Body of pancreas (tissue), 4 donors: ENCODE measurements around the gene S100A12. TPM values are rescaled to one million over a fixed set of nuclear protein-coding genes. Genes with fewer than 3 reads are reported as not detected.

Experiments used
- ATAC-seq: fragments of 150-250 bp; one replicate; pipeline ENCODE4 v1.9.1; 2016
- DNase-seq, 4 donors: peaks; one replicate each; pipeline ENCODE4 v3.0.0-alpha.2; 2019
- H3K27ac ChIP-seq, 4 donors: fragments of 200-600 bp; sonication (generic); 1 replicate in 3 of 4; 2 replicates in 1 of 4; pipeline versions ENCODE4 v1.5.1 to v1.6.1; 2016 to 2019; ENCODE audit warnings: mild to moderate bottlenecking in 1 of 4, mixed read lengths in 1 of 4, moderate library complexity in 1 of 4
- H3K27me3 ChIP-seq, 2 donors: fragments of 200-600 bp; sonication (generic); one replicate each; pipeline ENCODE4 v1.6.0; 2016; ENCODE audit warnings: mild to moderate bottlenecking in 1 of 2
- H3K36me3 ChIP-seq, 2 donors: fragments of 200-600 bp; sonication (generic); replicated peaks in 1 of 2; 2 replicates each; pipeline ENCODE4 v1.5.1; 2016; ENCODE audit warnings: low read depth in 2 of 2; ENCODE audit not compliant: insufficient read depth in 1 of 2
- H3K4me1 ChIP-seq: fragments of 200-600 bp; sonication (generic); one replicate; pipeline ENCODE4 v1.6.0; 2016
- H3K4me3 ChIP-seq, 2 donors: fragments of 200-600 bp; sonication (generic); 1 replicate in 1 of 2; 2 replicates in 1 of 2; pipeline ENCODE4 v1.5.1; 2016 to 2019
- H3K9me3 ChIP-seq, 3 donors: fragments of 200-600 bp; sonication (generic); 1 replicate in 2 of 3; 2 replicates in 1 of 3; pipeline ENCODE4 v1.5.1; 2016
- CTCF ChIP-seq, 7 experiments: fragments of 450-650 bp in 4 of 7; fragments of 200-600 bp in 3 of 7; sonication (generic) in 3 of 7; IDR thresholded peaks; one replicate each; pipeline ENCODE4 v1.5.1; 2016 to 2019; ENCODE audit warnings: antibody characterized with exemption in 7 of 7
- POLR2A ChIP-seq, 3 donors: fragments of 450-650 bp; IDR thresholded peaks; one replicate each; pipeline ENCODE4 v1.6.1; 2016; ENCODE audit warnings: antibody characterized with exemption in 3 of 3, mild to moderate bottlenecking in 2 of 3
- WGBS, 2 donors: methylation state at CpG; one replicate each; pipeline ENCODE4 v1.1.5; 2017; 5-methylcytosine and 5-hydroxymethylcytosine counted together
- intact Hi-C: fragments of 100-400 bp; cut with DNase I; formaldehyde crosslinking; loops from one replicate; pipeline ENCODE4 v1.15.1; 2023
- total RNA-seq, 2 donors: library from RNA; depleted of rRNA; stranded (reverse); fragments of >200 nt; gene quantifications; one replicate each; pipeline ENCODE4 v1.1.0, GENCODE V29; 2016

The S100A12 gene
- total RNA-seq, 2 donors from 2014 or later: not detected

- no peak for TF ChIP-seq POLR2A (IDR thresholded peaks at IDR 0.05)
- no peak for TF ChIP-seq CTCF (IDR thresholded peaks at IDR 0.05)
- intact Hi-C loops: no loop called here
- DNase-seq: no peak
- H3K4me1 ChIP-seq: no peaks in the 10 kb centered on the region
- WGBS, 2 donors: 77 to 78% methylated on average over 10 of the region's 10 CpGs
- peaks cover 0 to 3% (median 0%) of the 10 kb centered on the region in 3 donors for H3K9me3 ChIP-seq
- ATAC-seq: no peak
- no peak overlapping the region for H3K27ac ChIP-seq
- no peaks in the 10 kb centered on the region for H3K27me3 ChIP-seq
- H3K36me3 ChIP-seq: no peaks in the 10 kb centered on the region
- no peak overlapping the region for H3K4me3 ChIP-seq
Measured at GRCh38 chr1:153379591-153379990, 4.2 kb upstream of the S100A12 start.

GRCh38 chr1:153374071-153374470, 1.4 kb downstream of the S100A12 start:
- no peaks in the 10 kb centered on the region for H3K27me3 ChIP-seq
- H3K27ac ChIP-seq: no peak overlapping the region
- no peak overlapping the region for H3K4me3 ChIP-seq
- no peaks in the 10 kb centered on the region for H3K36me3 ChIP-seq
- no peak for ATAC-seq
- no peak for TF ChIP-seq POLR2A (IDR thresholded peaks at IDR 0.05)
- no peak for TF ChIP-seq CTCF (IDR thresholded peaks at IDR 0.05)
- no peaks in the 10 kb centered on the region for H3K4me1 ChIP-seq
- intact Hi-C loops: no loop called here
- no peaks in the 10 kb centered on the region for H3K9me3 ChIP-seq
- 52 to 73% methylated on average over 1 to 2 of the region's 2 CpGs for WGBS, 2 donors
- DNase-seq: no peak

- Histone ChIP-seq H3K4me3 (no peak overlapping the region), H3K36me3 (no peaks in the 10 kb centered on the region), H3K27me3 (no peaks in the 10 kb centered on the region), H3K9me3 (no peaks in the 10 kb centered on the region), H3K27ac (no peak overlapping the region), H3K4me1 (no peaks in the 10 kb centered on the region)
- ATAC-seq (no peak), DNase-seq (no peak)
- TF ChIP-seq CTCF (IDR thresholded peaks at IDR 0.05): no peak
- no peak for TF ChIP-seq POLR2A (IDR thresholded peaks at IDR 0.05)
- WGBS, 2 donors: 79 to 82% methylated on average over 2 of the region's 2 CpGs
- intact Hi-C loops: no loop called here
Measured at GRCh38 chr1:153372571-153372970, 2.9 kb downstream of the S100A12 start.

GRCh38 chr1:153371231-153371630, 4.2 kb downstream of the S100A12 start:
- intact Hi-C loops: no loop called here
- no peaks in the 10 kb centered on the region for H3K4me1 ChIP-seq
- 80 to 100% methylated on average over 1 of the region's 1 CpG for WGBS, 2 donors

More at GRCh38 chr1:153371231-153371630, 4.2 kb downstream of the S100A12 start:
- DNase-seq: no peak
- H3K36me3 ChIP-seq: no peaks in the 10 kb centered on the region
- no peak for ATAC-seq
- H3K27ac ChIP-seq: no peak overlapping the region
- no peak for TF ChIP-seq POLR2A (IDR thresholded peaks at IDR 0.05)
- TF ChIP-seq CTCF (IDR thresholded peaks at IDR 0.05): no peak
- H3K4me3 ChIP-seq: no peak overlapping the region
- H3K9me3 ChIP-seq: no peaks in the 10 kb centered on the region
- no peaks in the 10 kb centered on the region for H3K27me3 ChIP-seq
